Keratinocyte (primary cell): Measurements from ENCODE around the gene GYS1. TPM values are rescaled to one million over a fixed set of nuclear protein-coding genes. Genes with fewer than 3 reads are reported as not detected.

Experiments used
- DNase-seq: peaks from one replicate; pipeline ENCODE4 v3.0.0-alpha.2; 2011; ENCODE audit warnings: low read depth, missing footprints, low spot score
- FAIRE-seq: peaks from 2 replicates; lab custom pipeline; 2011; peaks lifted over from hg19 to GRCh38; lab: Jason Lieb, UNC
- H2AFZ ChIP-seq: 2 replicates; pipeline ENCODE4 v1.6.0; 2012; ENCODE audit warnings: low read length, control low read depth, inconsistent platforms; ENCODE audit not compliant: control insufficient read depth
- H3K27ac ChIP-seq: 2 replicates; pipeline ENCODE4 v1.5.1; 2011; ENCODE audit warnings: low read length; ENCODE audit not compliant: control insufficient read depth, insufficient read depth
- H3K27me3 ChIP-seq: 3 replicates; pipeline ENCODE4 v1.6.0; 2011; ENCODE audit warnings: low read length; ENCODE audit not compliant: control insufficient read depth, insufficient read depth; ENCODE audit errors: extremely low read depth
- H3K36me3 ChIP-seq, 2 experiments: 2 replicates in 1 of 2; 3 replicates in 1 of 2; pipeline ENCODE4 v1.5.1; 2011; ENCODE audit warnings: low read length in 2 of 2, mild to moderate bottlenecking in 1 of 2; ENCODE audit not compliant: control insufficient read depth in 2 of 2, insufficient read depth in 2 of 2; ENCODE audit errors: extremely low read depth in 1 of 2
- H3K4me1 ChIP-seq: 3 replicates; pipeline ENCODE4 v1.5.1; 2011; ENCODE audit warnings: low read length; ENCODE audit not compliant: control insufficient read depth, insufficient read depth; ENCODE audit errors: extremely low read depth
- H3K4me2 ChIP-seq: 3 replicates; pipeline ENCODE4 v1.6.0; 2011; ENCODE audit warnings: low read depth, low read length; ENCODE audit not compliant: control insufficient read depth, insufficient read depth; ENCODE audit errors: extremely low read depth
- H3K4me3 ChIP-seq, 3 experiments: fragments of 200-600 bp in 1 of 3; sonication (generic) in 1 of 3; 2 replicates in 2 of 3; 3 replicates in 1 of 3; pipeline ENCODE4 v1.5.1; 2011 to 2016; ENCODE audit warnings: low read length in 3 of 3, mild to moderate bottlenecking in 3 of 3, control low read depth in 2 of 3, inconsistent platforms in 1 of 3, low read depth in 1 of 3, mixed read lengths in 1 of 3, mixed run types in 1 of 3, moderate library complexity in 1 of 3; ENCODE audit not compliant: control insufficient read depth in 2 of 3, insufficient read depth in 2 of 3; ENCODE audit errors: extremely low read depth in 1 of 3
- H3K79me2 ChIP-seq: 2 replicates; pipeline ENCODE4 v1.6.0; 2012; ENCODE audit warnings: low read length; ENCODE audit not compliant: control insufficient read depth, insufficient read depth
- H3K9ac ChIP-seq: 3 replicates; pipeline ENCODE4 v1.6.0; 2011; ENCODE audit warnings: low read length; ENCODE audit not compliant: control insufficient read depth, insufficient read depth; ENCODE audit errors: extremely low read depth
- H3K9me1 ChIP-seq: 3 replicates; pipeline ENCODE4 v1.6.0; 2011; ENCODE audit warnings: low read length; ENCODE audit not compliant: control insufficient read depth, insufficient read depth; ENCODE audit errors: extremely low read depth
- H3K9me3 ChIP-seq: 2 replicates; pipeline ENCODE4 v1.5.1; 2012; ENCODE audit warnings: low read depth, low read length; ENCODE audit not compliant: control insufficient read depth
- H4K20me1 ChIP-seq: 3 replicates; pipeline ENCODE4 v1.6.0; 2011; ENCODE audit warnings: low read length; ENCODE audit not compliant: control insufficient read depth, insufficient read depth; ENCODE audit errors: extremely low read depth
- CTCF ChIP-seq, 3 experiments: IDR thresholded peaks in 1 of 3; conservative IDR thresholded peaks in 1 of 3; optimal IDR thresholded peaks in 1 of 3; 2 replicates in 2 of 3; 3 replicates in 1 of 3; pipeline versions ENCODE3 to v1.5.1; 2011; ENCODE audit warnings: low read length in 3 of 3, mild to moderate bottlenecking in 3 of 3, moderate library complexity in 2 of 3, control low read depth in 1 of 3, inconsistent platforms in 1 of 3; ENCODE audit not compliant: insufficient read depth in 2 of 3; ENCODE audit errors: extremely low read depth in 1 of 3
- EZH2 ChIP-seq: IDR thresholded peaks from one replicate; pipeline ENCODE4 v1.6.1; 2012; ENCODE audit warnings: inconsistent platforms, mild to moderate bottlenecking, low read length, moderate library complexity
- dilution Hi-C: fragments of 300-500 bp; cut with MboI; formaldehyde crosslinking; loops from one replicate; pipeline ENCODE4 v1.7.0; 2020; ENCODE audit warnings: low sequenced_read_pairs; ENCODE audit not compliant: extremely low pct_ligation_motif_present
- polyA plus RNA-seq, 5 experiments: library from polyadenylated mRNA; depleted of rRNA in 3 of 5; stranded (reverse) in 3 of 5; stranded (forward) in 1 of 5; unstranded in 1 of 5; fragments of >200 nt; gene quantifications; 1 replicate in 1 of 5; 2 replicates in 3 of 5; 3 replicates in 1 of 5; pipeline versions ENCODE4 v1.2.1 to v1.2.3, GENCODE V29; 2011 to 2012; ENCODE audit warnings: missing spikeins in 2 of 5, low read depth in 1 of 5, low replicate concordance in 1 of 5

Gene GYS1
- polyA plus RNA-seq, 1 donor (not counting 4 experiments of a cell fraction or from before 2014, with no cell fraction given), result 46.5 TPM

GRCh38 chr19:48943081-48943480 lies 50.0 kb downstream of the GYS1 start:
- Histone ChIP-seq H3K9me1 (no peaks in the 10 kb centered on the region), H3K4me3 (no peak overlapping the region), H3K27ac (no peak overlapping the region), H3K9me3 (no peaks in the 10 kb centered on the region), H3K4me1 (no peaks in the 10 kb centered on the region), H3K79me2 (no peaks in the 10 kb centered on the region), H3K36me3 (no peaks in the 10 kb centered on the region), H4K20me1 (no peaks in the 10 kb centered on the region), H2AFZ (no peak overlapping the region), H3K27me3 (no peaks in the 10 kb centered on the region), H3K9ac (no peak overlapping the region), H3K4me2 (no peak overlapping the region)
- FAIRE-seq, result no peak
- dilution Hi-C loops, result no loop called here
- TF ChIP-seq CTCF (optimal IDR thresholded peaks at IDR 0.05 in 1 of 3, IDR thresholded peaks at IDR 0.05 in 1 of 3, conservative IDR thresholded peaks at IDR 0.05 in 1 of 3; ENCODE audit: extremely low read depth in 1 of 3, insufficient read depth in 2 of 3, low read length in 3 of 3) (no peak), EZH2 (no peak)
- DNase-seq, result no peak

GRCh38 chr19:48940902-48941301 lies 52.2 kb downstream of the GYS1 start:
- no peaks in the 10 kb centered on the region for H3K79me2 ChIP-seq
- dilution Hi-C loops, result no loop called here
- H3K36me3 ChIP-seq, result no peaks in the 10 kb centered on the region
- TF ChIP-seq CTCF (optimal IDR thresholded peaks at IDR 0.05 in 1 of 3, IDR thresholded peaks at IDR 0.05 in 1 of 3, conservative IDR thresholded peaks at IDR 0.05 in 1 of 3; ENCODE audit: extremely low read depth in 1 of 3, insufficient read depth in 2 of 3, low read length in 3 of 3), result no peak
- TF ChIP-seq EZH2, result no peak
- H3K4me2 ChIP-seq, result no peak overlapping the region
- FAIRE-seq (no peak), DNase-seq (no peak)
- H3K4me3 ChIP-seq, result no peak overlapping the region
- H3K9me1 ChIP-seq, result no peaks in the 10 kb centered on the region
- no peak overlapping the region for H3K27ac ChIP-seq
- H4K20me1 ChIP-seq, result no peaks in the 10 kb centered on the region
- H2AFZ ChIP-seq, result no peak overlapping the region
- H3K9ac ChIP-seq, result no peak overlapping the region
- H3K4me1 ChIP-seq, result no peaks in the 10 kb centered on the region
- no peaks in the 10 kb centered on the region for H3K9me3 ChIP-seq
- no peaks in the 10 kb centered on the region for H3K27me3 ChIP-seq
